ENCODE data around the gene MAP3K7. TPM values are rescaled to one million over a fixed set of nuclear protein-coding genes. Genes with fewer than 3 reads are reported as not detected.

The MAP3K7 gene
- total and polyA plus RNA-seq, 10 donors = 15.6 to 56.9 (median 39.8) TPM

DNA sequence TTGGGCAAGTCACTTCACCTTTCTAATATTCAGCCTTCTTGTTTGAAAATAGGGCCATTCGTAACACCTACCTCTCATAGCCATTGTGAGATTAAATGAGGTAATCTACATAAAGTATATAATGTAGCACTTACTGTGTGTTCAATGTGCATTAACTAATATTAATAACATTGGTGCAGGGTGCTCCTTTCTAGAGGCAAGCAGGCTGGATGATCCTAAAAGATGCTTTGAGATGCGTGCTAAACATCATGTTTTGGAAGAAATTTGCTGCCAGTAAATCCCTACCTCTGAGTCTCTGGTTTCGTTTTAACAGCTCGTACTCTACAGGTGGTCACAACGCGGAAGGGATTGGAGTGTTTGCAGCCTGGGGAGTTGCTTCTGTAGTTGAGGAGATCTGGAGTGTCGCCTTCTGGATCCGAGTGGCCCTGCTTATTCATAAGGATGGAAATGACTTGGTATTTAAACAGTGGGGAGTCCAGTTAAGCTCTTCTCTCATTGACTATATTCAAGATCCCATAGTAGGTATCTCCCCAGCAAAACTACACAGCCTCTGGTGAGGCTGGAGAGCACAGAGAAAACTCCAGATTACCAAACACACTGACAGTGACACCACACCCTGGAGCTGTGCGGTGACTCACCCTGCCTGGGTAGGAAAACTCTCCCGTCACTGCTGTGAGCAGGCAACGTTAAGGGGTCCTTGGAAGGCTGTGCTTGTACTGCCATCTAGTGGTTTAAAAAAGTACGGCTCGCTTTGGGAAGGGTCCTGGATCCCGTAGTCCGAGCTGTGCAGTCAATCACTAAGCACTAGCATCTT is 107.9 kb downstream of the MAP3K7 start:
- intact Hi-C loops (cut with DNase I; ENCODE audit: low total_unique reads) = loop anchor here (2.0 to 10.0 kb wide), 2 partner anchors 184 to 538 kb away; partner anchors contain the start of gene BACH2
- TF ChIP-seq POLR2A (IDR thresholded peaks at IDR 0.05) (no peak), POLR2AphosphoS5 (IDR thresholded peaks at IDR 0.05) (peak in 1 of 3 donors; percentile 50)
- TF ChIP-seq, protein P1, sequence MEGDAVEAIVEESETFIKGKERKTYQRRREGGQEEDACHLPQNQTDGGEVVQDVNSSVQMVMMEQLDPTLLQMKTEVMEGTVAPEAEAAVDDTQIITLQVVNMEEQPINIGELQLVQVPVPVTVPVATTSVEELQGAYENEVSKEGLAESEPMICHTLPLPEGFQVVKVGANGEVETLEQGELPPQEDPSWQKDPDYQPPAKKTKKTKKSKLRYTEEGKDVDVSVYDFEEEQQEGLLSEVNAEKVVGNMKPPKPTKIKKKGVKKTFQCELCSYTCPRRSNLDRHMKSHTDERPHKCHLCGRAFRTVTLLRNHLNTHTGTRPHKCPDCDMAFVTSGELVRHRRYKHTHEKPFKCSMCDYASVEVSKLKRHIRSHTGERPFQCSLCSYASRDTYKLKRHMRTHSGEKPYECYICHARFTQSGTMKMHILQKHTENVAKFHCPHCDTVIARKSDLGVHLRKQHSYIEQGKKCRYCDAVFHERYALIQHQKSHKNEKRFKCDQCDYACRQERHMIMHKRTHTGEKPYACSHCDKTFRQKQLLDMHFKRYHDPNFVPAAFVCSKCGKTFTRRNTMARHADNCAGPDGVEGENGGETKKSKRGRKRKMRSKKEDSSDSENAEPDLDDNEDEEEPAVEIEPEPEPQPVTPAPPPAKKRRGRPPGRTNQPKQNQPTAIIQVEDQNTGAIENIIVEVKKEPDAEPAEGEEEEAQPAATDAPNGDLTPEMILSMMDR (IDR thresholded peaks at IDR 0.05 in 8 of 11, conservative IDR thresholded peaks at IDR 0.05 in 3 of 11) = peak; percentile 79 to 95 (median 89)
- peaks cover 4 to 19% (median 11%) of the 10 kb centered on the region in 6 donors for H3K4me1 ChIP-seq

DNA sequence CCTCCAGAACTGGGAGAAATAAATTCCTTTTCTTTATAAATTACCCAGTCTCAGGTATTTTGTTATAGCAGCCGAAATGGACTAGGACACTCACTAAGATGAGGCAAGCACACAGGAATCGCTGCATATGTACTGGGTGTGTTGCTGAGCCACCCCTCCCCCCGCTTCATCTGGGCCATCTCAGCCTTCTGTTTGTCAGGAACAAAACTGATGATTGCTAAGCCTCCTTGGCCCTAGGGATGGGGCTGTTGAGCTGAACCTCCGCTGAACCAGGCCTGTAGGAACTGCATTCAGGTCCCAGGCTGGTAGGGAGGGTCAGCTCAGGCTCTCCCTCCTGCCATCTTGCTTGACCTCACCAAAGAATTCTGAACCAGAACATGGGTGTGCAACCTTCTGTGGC is 108.6 kb downstream of the MAP3K7 start:
- H3K4me3 ChIP-seq = no peak overlapping the region
- no peak for DNase-seq
- peaks cover 4 to 26% (median 11%) of the 10 kb centered on the region in 6 donors for H3K4me1 ChIP-seq
- no peaks in the 10 kb centered on the region for H3K27me3 ChIP-seq (replicated peaks in 1 of 7)
- no peaks in the 10 kb centered on the region for H3K36me3 ChIP-seq
- H3K27ac ChIP-seq = no peak overlapping the region
- peaks cover 0 to 4% (median 0%) of the 10 kb centered on the region in 8 donors for H3K9me3 ChIP-seq
- intact Hi-C loops (cut with DNase I; ENCODE audit: low total_unique reads) = loop anchor here (2.0 to 10.0 kb wide), 2 partner anchors 183 to 537 kb away; partner anchors contain the start of gene BACH2
- no peak for TF ChIP-seq POLR2AphosphoS5 (IDR thresholded peaks at IDR 0.05)
- TF ChIP-seq, protein P1 (IDR thresholded peaks at IDR 0.05 in 8 of 11, conservative IDR thresholded peaks at IDR 0.05 in 3 of 11) = no peak
- TF ChIP-seq POLR2A (IDR thresholded peaks at IDR 0.05) = no peak
- 83 to 97% (median 91%) methylated on average over 4 of the region's 4 CpGs for WGBS, 5 donors

More for the DNA sequence above, 107.9 kb downstream of the MAP3K7 start:
- Histone ChIP-seq H3K27me3 (replicated peaks in 1 of 7) (no peaks in the 10 kb centered on the region), H3K9me3 (peaks cover 0 to 4% (median 0%) of the 10 kb centered on the region in 8 donors), H3K4me3 (no peak overlapping the region), H3K27ac (no peak overlapping the region), H3K36me3 (no peaks in the 10 kb centered on the region)
- WGBS, 5 donors = 43 to 49% (median 44%) methylated on average over 15 of the region's 15 CpGs
- DNase-seq = peak; percentile 88

DNA sequence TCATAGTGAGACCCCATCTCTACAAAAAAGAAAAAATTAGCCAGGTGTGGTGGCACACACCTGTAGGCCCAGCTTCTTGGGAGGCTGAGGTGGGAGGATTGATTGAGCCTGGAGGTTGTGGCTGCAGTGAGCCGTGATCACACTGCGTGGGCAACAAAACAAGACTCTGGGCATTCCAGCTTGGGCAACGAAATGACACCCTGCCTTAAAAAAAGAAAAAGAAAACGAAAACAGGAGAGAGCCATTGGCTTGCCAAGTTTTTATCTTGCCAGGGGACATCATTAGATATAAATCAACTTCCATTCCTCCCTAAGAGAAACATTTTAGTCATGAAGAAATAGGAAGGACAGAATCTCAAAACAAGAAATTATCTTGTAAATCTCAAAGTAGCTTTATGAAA is 109.5 kb downstream of the MAP3K7 start:
- intact Hi-C loops (cut with DNase I; ENCODE audit: low total_unique reads) = loop anchor here (10.0 kb wide), 1 partner anchor 183 kb away; the partner anchor contains the start of gene BACH2
- H3K4me1 ChIP-seq = peaks cover 4 to 35% (median 14%) of the 10 kb centered on the region in 6 donors
- H3K4me3 ChIP-seq = no peak overlapping the region
- H3K9me3 ChIP-seq = peaks cover 0 to 3% (median 0%) of the 10 kb centered on the region in 8 donors
- 73 to 93% (median 79%) methylated on average over 4 of the region's 4 CpGs for WGBS, 5 donors
- H3K36me3 ChIP-seq = no peaks in the 10 kb centered on the region
- no peak for TF ChIP-seq POLR2AphosphoS5 (IDR thresholded peaks at IDR 0.05)
- TF ChIP-seq POLR2A (IDR thresholded peaks at IDR 0.05) = no peak
- TF ChIP-seq, protein P1 (IDR thresholded peaks at IDR 0.05 in 8 of 11, conservative IDR thresholded peaks at IDR 0.05 in 3 of 11) = no peak
- H3K27me3 ChIP-seq (replicated peaks in 1 of 7) = no peaks in the 10 kb centered on the region
- DNase-seq = no peak
- H3K27ac ChIP-seq = no peak overlapping the region

DNA sequence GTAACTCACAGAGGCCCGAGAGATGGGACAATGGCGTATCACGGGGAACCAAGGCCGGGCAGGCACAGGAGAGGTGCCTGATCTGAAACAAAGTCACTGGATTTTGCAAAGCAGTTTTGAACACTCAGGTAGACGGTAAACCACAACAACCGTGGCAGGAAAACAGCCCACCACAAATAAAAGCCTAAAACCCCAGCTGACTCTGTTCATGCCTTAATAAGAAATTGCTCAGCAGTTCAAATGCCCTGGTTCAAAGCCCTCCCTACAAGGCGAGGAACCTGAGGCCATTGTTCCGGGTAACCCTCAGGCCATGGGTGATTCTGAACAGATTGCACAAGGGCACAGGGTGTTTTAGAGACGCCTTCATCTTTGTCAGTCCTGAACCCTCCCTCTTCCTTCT is 114.2 kb downstream of the MAP3K7 start:
- Histone ChIP-seq H3K27me3 (replicated peaks in 1 of 7) (no peaks in the 10 kb centered on the region), H3K4me3 (no peak overlapping the region), H3K27ac (no peak overlapping the region), H3K36me3 (no peaks in the 10 kb centered on the region), H3K4me1 (peaks cover 0 to 22% (median 2%) of the 10 kb centered on the region in 6 donors), H3K9me3 (no peaks in the 10 kb centered on the region)
- WGBS, 5 donors = 54 to 66% (median 65%) methylated on average over 9 of the region's 9 CpGs
- intact Hi-C loops (cut with DNase I; ENCODE audit: low total_unique reads) = loop anchor here (10.0 kb wide), 1 partner anchor 178 kb away; the partner anchor contains the start of gene BACH2
- TF ChIP-seq POLR2A (IDR thresholded peaks at IDR 0.05) = no peak
- TF ChIP-seq POLR2AphosphoS5 (IDR thresholded peaks at IDR 0.05) = no peak
- TF ChIP-seq, protein P1 (IDR thresholded peaks at IDR 0.05 in 8 of 11, conservative IDR thresholded peaks at IDR 0.05 in 3 of 11) = no peak
- DNase-seq = no peak
